Keratinocyte (primary cell): ENCODE results near the gene RASAL2. TPM values are rescaled to one million over a fixed set of nuclear protein-coding genes. Genes with fewer than 3 reads are reported as not detected.

ENCODE experiments used
- DNase-seq: peaks from one replicate; pipeline ENCODE4 v3.0.0-alpha.2; 2011; ENCODE audit warnings: low read depth, missing footprints, low spot score
- FAIRE-seq: peaks from 2 replicates; lab custom pipeline; 2011; peaks lifted over from hg19 to GRCh38; lab: Jason Lieb, UNC
- H2AFZ ChIP-seq: 2 replicates; pipeline ENCODE4 v1.6.0; 2012; ENCODE audit warnings: low read length, control low read depth, inconsistent platforms; ENCODE audit not compliant: control insufficient read depth
- H3K27ac ChIP-seq: 2 replicates; pipeline ENCODE4 v1.5.1; 2011; ENCODE audit warnings: low read length; ENCODE audit not compliant: control insufficient read depth, insufficient read depth
- H3K27me3 ChIP-seq: 3 replicates; pipeline ENCODE4 v1.6.0; 2011; ENCODE audit warnings: low read length; ENCODE audit not compliant: control insufficient read depth, insufficient read depth; ENCODE audit errors: extremely low read depth
- H3K36me3 ChIP-seq, 2 experiments: 2 replicates in 1 of 2; 3 replicates in 1 of 2; pipeline ENCODE4 v1.5.1; 2011; ENCODE audit warnings: low read length in 2 of 2, mild to moderate bottlenecking in 1 of 2; ENCODE audit not compliant: control insufficient read depth in 2 of 2, insufficient read depth in 2 of 2; ENCODE audit errors: extremely low read depth in 1 of 2
- H3K4me1 ChIP-seq: 3 replicates; pipeline ENCODE4 v1.5.1; 2011; ENCODE audit warnings: low read length; ENCODE audit not compliant: control insufficient read depth, insufficient read depth; ENCODE audit errors: extremely low read depth
- H3K4me2 ChIP-seq: 3 replicates; pipeline ENCODE4 v1.6.0; 2011; ENCODE audit warnings: low read depth, low read length; ENCODE audit not compliant: control insufficient read depth, insufficient read depth; ENCODE audit errors: extremely low read depth
- H3K4me3 ChIP-seq, 3 experiments: fragments of 200-600 bp in 1 of 3; sonication (generic) in 1 of 3; 2 replicates in 2 of 3; 3 replicates in 1 of 3; pipeline ENCODE4 v1.5.1; 2011 to 2016; ENCODE audit warnings: low read length in 3 of 3, mild to moderate bottlenecking in 3 of 3, control low read depth in 2 of 3, inconsistent platforms in 1 of 3, low read depth in 1 of 3, mixed read lengths in 1 of 3, mixed run types in 1 of 3, moderate library complexity in 1 of 3; ENCODE audit not compliant: control insufficient read depth in 2 of 3, insufficient read depth in 2 of 3; ENCODE audit errors: extremely low read depth in 1 of 3
- H3K79me2 ChIP-seq: 2 replicates; pipeline ENCODE4 v1.6.0; 2012; ENCODE audit warnings: low read length; ENCODE audit not compliant: control insufficient read depth, insufficient read depth
- H3K9ac ChIP-seq: 3 replicates; pipeline ENCODE4 v1.6.0; 2011; ENCODE audit warnings: low read length; ENCODE audit not compliant: control insufficient read depth, insufficient read depth; ENCODE audit errors: extremely low read depth
- H3K9me1 ChIP-seq: 3 replicates; pipeline ENCODE4 v1.6.0; 2011; ENCODE audit warnings: low read length; ENCODE audit not compliant: control insufficient read depth, insufficient read depth; ENCODE audit errors: extremely low read depth
- H3K9me3 ChIP-seq: 2 replicates; pipeline ENCODE4 v1.5.1; 2012; ENCODE audit warnings: low read depth, low read length; ENCODE audit not compliant: control insufficient read depth
- H4K20me1 ChIP-seq: 3 replicates; pipeline ENCODE4 v1.6.0; 2011; ENCODE audit warnings: low read length; ENCODE audit not compliant: control insufficient read depth, insufficient read depth; ENCODE audit errors: extremely low read depth
- EZH2 ChIP-seq: IDR thresholded peaks from one replicate; pipeline ENCODE4 v1.6.1; 2012; ENCODE audit warnings: inconsistent platforms, mild to moderate bottlenecking, low read length, moderate library complexity
- dilution Hi-C: fragments of 300-500 bp; cut with MboI; formaldehyde crosslinking; loops from one replicate; pipeline ENCODE4 v1.7.0; 2020; ENCODE audit warnings: low sequenced_read_pairs; ENCODE audit not compliant: extremely low pct_ligation_motif_present
- polyA plus RNA-seq, 5 experiments: library from polyadenylated mRNA; depleted of rRNA in 3 of 5; stranded (reverse) in 3 of 5; stranded (forward) in 1 of 5; unstranded in 1 of 5; fragments of >200 nt; gene quantifications; 1 replicate in 1 of 5; 2 replicates in 3 of 5; 3 replicates in 1 of 5; pipeline versions ENCODE4 v1.2.1 to v1.2.3, GENCODE V29; 2011 to 2012; ENCODE audit warnings: missing spikeins in 2 of 5, low read depth in 1 of 5, low replicate concordance in 1 of 5
- TF ChIP-seq, protein P1 (sequence below), 3 experiments: IDR thresholded peaks in 1 of 3; conservative IDR thresholded peaks in 1 of 3; optimal IDR thresholded peaks in 1 of 3; 2 replicates in 2 of 3; 3 replicates in 1 of 3; pipeline versions ENCODE3 to v1.5.1; 2011; ENCODE audit warnings: low read length in 3 of 3, mild to moderate bottlenecking in 3 of 3, moderate library complexity in 2 of 3, control low read depth in 1 of 3, inconsistent platforms in 1 of 3; ENCODE audit not compliant: insufficient read depth in 2 of 3; ENCODE audit errors: extremely low read depth in 1 of 3

RASAL2 gene
- polyA plus RNA-seq, 1 donor (not counting 4 experiments of a cell fraction or from before 2014, with no cell fraction given) = 27.2 TPM

DNA sequence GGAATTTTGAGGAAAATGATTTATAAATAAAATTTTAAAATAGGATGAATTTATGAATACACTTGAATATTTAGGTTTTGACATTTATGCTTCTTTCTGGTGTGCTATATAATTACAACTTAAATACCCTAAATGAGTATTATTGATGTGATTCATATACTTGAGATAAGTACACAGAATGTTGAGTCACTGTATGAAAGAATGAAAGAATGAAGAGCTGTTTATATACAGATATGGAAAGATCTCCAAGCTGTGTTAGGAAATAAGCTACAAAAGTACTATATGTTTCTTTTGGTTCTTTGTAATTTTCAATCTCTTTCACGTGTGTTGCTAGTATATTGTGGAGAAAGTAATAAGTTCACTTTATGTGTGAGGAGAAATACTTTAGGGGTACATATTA, 147.2 kb downstream of the RASAL2 start:
- H3K36me3 ChIP-seq = peaks cover 0 to 4% of the 10 kb centered on the region in 2 experiments
- dilution Hi-C loops = no loop called here
- H3K4me2 ChIP-seq = peak overlapping the region; percentile 61
- peaks cover 54% of the 10 kb centered on the region for H3K4me1 ChIP-seq
- DNase-seq (peak; percentile 21), FAIRE-seq (no peak)
- no peaks in the 10 kb centered on the region for H3K9me1 ChIP-seq
- H3K9me3 ChIP-seq = no peaks in the 10 kb centered on the region
- no peaks in the 10 kb centered on the region for H3K27me3 ChIP-seq
- peak overlapping the region; percentile 90 for H3K27ac ChIP-seq
- H3K4me3 ChIP-seq = no peak overlapping the region
- H4K20me1 ChIP-seq = no peaks in the 10 kb centered on the region
- no peak for TF ChIP-seq EZH2
- TF ChIP-seq, protein P1, sequence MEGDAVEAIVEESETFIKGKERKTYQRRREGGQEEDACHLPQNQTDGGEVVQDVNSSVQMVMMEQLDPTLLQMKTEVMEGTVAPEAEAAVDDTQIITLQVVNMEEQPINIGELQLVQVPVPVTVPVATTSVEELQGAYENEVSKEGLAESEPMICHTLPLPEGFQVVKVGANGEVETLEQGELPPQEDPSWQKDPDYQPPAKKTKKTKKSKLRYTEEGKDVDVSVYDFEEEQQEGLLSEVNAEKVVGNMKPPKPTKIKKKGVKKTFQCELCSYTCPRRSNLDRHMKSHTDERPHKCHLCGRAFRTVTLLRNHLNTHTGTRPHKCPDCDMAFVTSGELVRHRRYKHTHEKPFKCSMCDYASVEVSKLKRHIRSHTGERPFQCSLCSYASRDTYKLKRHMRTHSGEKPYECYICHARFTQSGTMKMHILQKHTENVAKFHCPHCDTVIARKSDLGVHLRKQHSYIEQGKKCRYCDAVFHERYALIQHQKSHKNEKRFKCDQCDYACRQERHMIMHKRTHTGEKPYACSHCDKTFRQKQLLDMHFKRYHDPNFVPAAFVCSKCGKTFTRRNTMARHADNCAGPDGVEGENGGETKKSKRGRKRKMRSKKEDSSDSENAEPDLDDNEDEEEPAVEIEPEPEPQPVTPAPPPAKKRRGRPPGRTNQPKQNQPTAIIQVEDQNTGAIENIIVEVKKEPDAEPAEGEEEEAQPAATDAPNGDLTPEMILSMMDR (optimal IDR thresholded peaks at IDR 0.05 in 1 of 3, IDR thresholded peaks at IDR 0.05 in 1 of 3, conservative IDR thresholded peaks at IDR 0.05 in 1 of 3; ENCODE audit: extremely low read depth in 1 of 3, insufficient read depth in 2 of 3, low read length in 3 of 3) = no peak
- no peak overlapping the region for H2AFZ ChIP-seq
- no peak overlapping the region for H3K9ac ChIP-seq
- H3K79me2 ChIP-seq = peaks cover 61% of the 10 kb centered on the region

DNA sequence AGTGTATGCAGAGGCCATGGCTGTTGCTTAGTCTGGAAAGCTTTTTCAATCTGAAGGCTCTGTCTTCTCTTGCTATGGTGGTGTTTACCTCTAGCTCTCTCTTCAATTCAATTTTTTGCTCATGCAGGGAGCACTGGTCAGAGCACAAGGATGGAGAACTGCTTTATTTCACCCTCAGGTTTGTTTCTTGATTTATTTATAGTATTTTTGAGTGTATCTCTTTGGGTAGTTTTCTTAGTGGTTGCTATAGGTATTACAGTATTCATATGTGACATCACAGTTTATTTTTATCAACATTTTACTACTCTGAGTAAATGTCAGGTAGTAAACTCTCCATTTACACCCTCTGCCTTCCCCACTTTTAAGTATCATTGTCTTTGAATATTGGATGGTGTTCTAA, 147.9 kb downstream of the RASAL2 start:
- dilution Hi-C loops = no loop called here
- Histone ChIP-seq H3K27ac (peak overlapping the region; percentile 90), H3K4me1 (peaks cover 52% of the 10 kb centered on the region), H3K9me1 (no peaks in the 10 kb centered on the region), H3K4me3 (no peak overlapping the region), H3K9ac (no peak overlapping the region), H2AFZ (no peak overlapping the region), H3K9me3 (no peaks in the 10 kb centered on the region), H3K27me3 (no peaks in the 10 kb centered on the region), H4K20me1 (no peaks in the 10 kb centered on the region), H3K4me2 (peak overlapping the region; percentile 61), H3K36me3 (peaks cover 0 to 4% of the 10 kb centered on the region in 2 experiments), H3K79me2 (peaks cover 60% of the 10 kb centered on the region)
- DNase-seq = no peak
- TF ChIP-seq EZH2 = no peak
- TF ChIP-seq, protein P1 (optimal IDR thresholded peaks at IDR 0.05 in 1 of 3, IDR thresholded peaks at IDR 0.05 in 1 of 3, conservative IDR thresholded peaks at IDR 0.05 in 1 of 3; ENCODE audit: extremely low read depth in 1 of 3, insufficient read depth in 2 of 3, low read length in 3 of 3) = peak in 1 of 3 experiments; percentile 9
- FAIRE-seq = no peak
